ENCODE measurements around the gene ZMAT2. TPM values are rescaled to one million over a fixed set of nuclear protein-coding genes. Genes with fewer than 3 reads are reported as not detected.
A peak's percentile ranks its signal among the peaks of the same experiment; 100 is the strongest.

ZMAT2 gene
- total and polyA plus RNA-seq, 10 of the 15 experiments (the other 5 are each of a cell fraction or from before 2014, with no cell fraction given) = 28.1 to 102 (median 42.9) TPM

GRCh38 chr5:140690941-140691924 is 9.0 kb upstream of the ZMAT2 start, which contains the start of the genes HARS1 and HARS2 (continued):
- TF ChIP-seq RCOR1 (conservative IDR thresholded peaks at IDR 0.05; ENCODE audit: low read depth, low read length) (0 out of 2 replicates have a peak, but pooled peaks have one; percentile 27), NFYA (IDR thresholded peaks at IDR 0.05; ENCODE audit: borderline replicate concordance, low read depth, low read length) (no peak), SIX5 (IDR thresholded peaks at IDR 0.05; ENCODE audit: low read depth, low read length, severe bottlenecking) (peak; percentile 49), EGR1 (IDR thresholded peaks at IDR 0.05; ENCODE audit: borderline replicate concordance in 1 of 2, low read depth in 2 of 2, low read length in 2 of 2) (peak in 1 of 2 experiments; percentile 54; a peak in 1 of 3 replicates), ZNF687 (IDR thresholded peaks at IDR 0.05) (0 out of 2 replicates have a peak, but pooled peaks have one; percentile 33), ZNF24 (IDR thresholded peaks at IDR 0.05) (no peak), POLR2AphosphoS5 (IDR thresholded peaks at IDR 0.05; ENCODE audit: low read length) (peak; percentile 92), CHD4 (IDR thresholded peaks at IDR 0.05) (no peak), WRNIP1 (IDR thresholded peaks at IDR 0.05; ENCODE audit: borderline replicate concordance, low read depth, low read length) (no peak), E2F4 (IDR thresholded peaks at IDR 0.05; ENCODE audit: low read depth, low read length) (no peak), BACH1 (IDR thresholded peaks at IDR 0.05; ENCODE audit: borderline replicate concordance) (peak; percentile 24)
